ENCODE results near the gene SNHG17. TPM values are rescaled to one million over a fixed set of nuclear protein-coding genes. Genes with fewer than 3 reads are reported as not detected.

SNHG17 gene
- total and polyA plus RNA-seq, 9 of the 15 experiments (the other 6 are each of a cell fraction or from before 2014, with no cell fraction given) = 29.8 to 106 (median 57.7) TPM

- TF ChIP-seq, protein P1, sequence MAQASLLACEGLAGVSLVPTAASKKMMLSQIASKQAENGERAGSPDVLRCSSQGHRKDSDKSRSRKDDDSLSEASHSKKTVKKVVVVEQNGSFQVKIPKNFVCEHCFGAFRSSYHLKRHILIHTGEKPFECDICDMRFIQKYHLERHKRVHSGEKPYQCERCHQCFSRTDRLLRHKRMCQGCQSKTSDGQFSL (CRISPR knock-in tag; IDR thresholded peaks at IDR 0.05) = no peak
- TF ChIP-seq, protein P1 (tag; IDR thresholded peaks at IDR 0.05) = no peak
- TF ChIP-seq SMAD3 (CRISPR knock-in tag; conservative IDR thresholded peaks at IDR 0.05) (no peak), PTBP1 (IDR thresholded peaks at IDR 0.05; ENCODE audit: low read depth, low read length) (no peak), ZNF121 (CRISPR knock-in tag; conservative IDR thresholded peaks at IDR 0.05) (no peak), DLX4 (CRISPR knock-in tag; IDR thresholded peaks at IDR 0.05) (no peak), NFIC (IDR thresholded peaks at IDR 0.05) (peak; percentile 50), TGIF2 (CRISPR knock-in tag; IDR thresholded peaks at IDR 0.05) (no peak), MAZ (CRISPR knock-in tag; conservative IDR thresholded peaks at IDR 0.05 in 1 of 2, IDR thresholded peaks at IDR 0.05 in 1 of 2) (peak in 1 of 2 experiments; percentile 55; a peak in 1 of 4 replicates), SMC3 (conservative IDR thresholded peaks at IDR 0.05; ENCODE audit: insufficient read depth, low read depth, low read length) (no peak), POLR2G (IDR thresholded peaks at IDR 0.05; ENCODE audit: low read depth, low read length) (no peak), NCOA4 (IDR thresholded peaks at IDR 0.05; ENCODE audit: partially characterized antibody) (no peak), HDGF (IDR thresholded peaks at IDR 0.05) (peak; percentile 94), SP2 (IDR thresholded peaks at IDR 0.05; ENCODE audit: extremely low read depth, low read depth, low read length, poor library complexity, severe bottlenecking) (no peak), ELF1 (tag; IDR thresholded peaks at IDR 0.05) (no peak), PHTF2 (CRISPR knock-in tag; IDR thresholded peaks at IDR 0.05) (no peak), PCBP2 (IDR thresholded peaks at IDR 0.05; ENCODE audit: low read depth, low read length, poor library complexity, severe bottlenecking) (no peak), TFAP4 (CRISPR knock-in tag; IDR thresholded peaks at IDR 0.05; ENCODE audit: borderline replicate concordance) (peak; percentile 95), ZNF655 (CRISPR knock-in tag; IDR thresholded peaks at IDR 0.05) (no peak), HDAC3 (IDR thresholded peaks at IDR 0.05; ENCODE audit: borderline replicate concordance, partially characterized antibody) (peak; percentile 76), CTCFL (IDR thresholded peaks at IDR 0.05; ENCODE audit: borderline replicate concordance, insufficient read depth, low read depth, low read length, poor library complexity, severe bottlenecking) (no peak)
These were observed 17.9 kb upstream of the SNHG17 start (continued) for GRCh38 chr20:38452880-38453624.

Data from K562 (cell line).